ENCODE measurements around the gene NAV3.

GRCh38 chr12:78018171-78018910, 187.6 kb downstream of the NAV3 start:
- TF ChIP-seq CTCF (IDR thresholded peaks at IDR 0.05) (no peak), POLR2A (IDR thresholded peaks at IDR 0.05) (no peak)
